ENCODE results near the gene GNAT1. TPM values are rescaled to one million over a fixed set of nuclear protein-coding genes. Genes with fewer than 3 reads are reported as not detected.

The GNAT1 gene
- total RNA-seq, 1 donor from 2014 or later = 4.7 TPM

GRCh38 chr3:50183755-50184154 is 7.7 kb upstream of the GNAT1 start:
- Histone ChIP-seq H3K9me3 (no peaks in the 10 kb centered on the region), H3K36me3 (peaks cover 0 to 54% of the 10 kb centered on the region in 2 donors), H3K27ac (no peak overlapping the region), H3K4me1 (no peaks in the 10 kb centered on the region), H3K27me3 (no peaks in the 10 kb centered on the region), H3K4me3 (no peak overlapping the region)
- no peak for TF ChIP-seq CTCF (IDR thresholded peaks at IDR 0.05)
- no peak for DNase-seq (ENCODE audit: low spot score in 2 of 2)
- intact Hi-C loops (cut with DNase I) = no loop called here

DNA sequence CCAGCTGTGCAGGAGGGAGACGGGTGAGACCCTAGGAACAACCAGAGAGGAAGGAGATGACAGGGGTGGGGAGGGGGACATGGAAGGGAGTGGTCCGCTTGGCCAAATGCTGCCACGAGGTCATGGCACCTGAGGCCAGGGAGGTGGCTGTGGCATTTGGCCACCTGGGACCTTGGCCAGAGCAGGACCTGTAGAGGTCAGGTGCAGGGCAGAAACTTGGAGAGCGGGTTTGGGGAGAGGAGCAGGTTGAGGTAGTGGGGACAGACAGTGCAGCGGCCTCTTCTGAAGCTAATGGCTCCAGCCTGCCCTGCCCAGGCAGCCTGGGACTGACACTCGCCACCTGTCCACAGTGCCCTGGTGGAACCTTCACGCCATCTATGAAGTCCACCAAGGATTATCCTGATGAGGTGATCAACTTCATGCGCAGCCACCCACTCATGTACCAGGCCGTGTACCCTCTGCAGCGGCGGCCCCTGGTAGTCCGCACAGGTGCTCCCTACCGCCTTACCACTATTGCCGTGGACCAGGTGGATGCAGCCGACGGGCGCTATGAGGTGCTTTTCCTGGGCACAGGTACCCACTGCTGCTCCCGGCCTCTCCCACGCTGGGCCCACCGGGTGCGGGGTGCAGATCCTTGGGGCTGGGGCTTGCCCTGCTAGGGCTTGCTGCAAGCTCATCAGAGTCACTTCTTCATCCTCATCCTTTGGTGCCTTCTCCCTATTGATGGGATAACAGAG is 7.0 kb upstream of the GNAT1 start:
- Histone ChIP-seq H3K36me3 (peaks cover 0 to 54% of the 10 kb centered on the region in 2 donors), H3K4me1 (no peaks in the 10 kb centered on the region), H3K4me3 (no peak overlapping the region), H3K27me3 (no peaks in the 10 kb centered on the region), H3K9me3 (no peaks in the 10 kb centered on the region), H3K27ac (no peak overlapping the region)
- intact Hi-C loops (cut with DNase I) = no loop called here
- no peak for DNase-seq (ENCODE audit: low spot score in 2 of 2)
- TF ChIP-seq CTCF (IDR thresholded peaks at IDR 0.05) = no peak

DNA sequence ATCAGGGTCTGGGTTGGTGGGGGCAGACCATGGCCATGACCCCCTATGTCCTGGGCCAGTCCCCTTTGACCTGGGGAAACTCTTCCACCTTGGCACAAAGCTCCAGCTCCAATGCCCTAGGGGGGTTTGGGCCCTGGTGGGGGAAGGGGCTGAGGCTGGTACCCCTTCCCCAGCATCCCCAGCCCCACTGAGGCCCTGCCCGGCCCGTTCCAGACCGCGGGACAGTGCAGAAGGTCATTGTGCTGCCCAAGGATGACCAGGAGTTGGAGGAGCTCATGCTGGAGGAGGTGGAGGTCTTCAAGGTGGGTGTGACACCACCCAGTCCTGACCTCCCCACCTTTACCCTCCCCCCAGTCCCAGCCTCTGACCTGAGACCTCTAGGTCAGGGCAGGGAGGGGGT is 6.2 kb upstream of the GNAT1 start:
- H3K27me3 ChIP-seq = no peaks in the 10 kb centered on the region

DNA sequence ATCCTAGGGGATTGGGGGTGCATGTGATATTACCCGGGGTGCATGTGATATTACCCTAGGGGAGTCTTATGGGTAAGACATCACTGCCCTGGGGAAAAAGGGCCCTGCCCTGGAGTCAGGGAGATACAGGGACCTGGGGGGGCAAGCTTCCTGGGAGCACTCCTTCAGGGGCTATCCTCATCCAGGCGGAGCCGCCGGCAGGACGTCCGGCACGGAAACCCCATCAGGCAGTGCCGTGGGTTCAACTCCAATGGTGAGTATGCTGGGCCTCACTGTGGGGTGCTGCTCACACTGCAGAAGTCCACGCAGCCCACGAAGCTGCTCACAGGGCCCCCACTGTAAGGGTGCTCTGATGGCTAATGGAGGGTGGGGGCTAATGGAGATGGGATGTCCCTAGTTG is 5.3 kb upstream of the GNAT1 start:
- TF ChIP-seq CTCF (IDR thresholded peaks at IDR 0.05) = no peak
- intact Hi-C loops (cut with DNase I) = no loop called here
- H3K9me3 ChIP-seq = no peaks in the 10 kb centered on the region
- no peaks in the 10 kb centered on the region for H3K27me3 ChIP-seq
- no peaks in the 10 kb centered on the region for H3K4me1 ChIP-seq
- peaks cover 0 to 54% of the 10 kb centered on the region in 2 donors for H3K36me3 ChIP-seq
- H3K4me3 ChIP-seq = no peak overlapping the region
- H3K27ac ChIP-seq = no peak overlapping the region
- no peak for DNase-seq (ENCODE audit: low spot score in 2 of 2)

More for the DNA sequence above, 6.2 kb upstream of the GNAT1 start:
- no peak for TF ChIP-seq CTCF (IDR thresholded peaks at IDR 0.05)
- H3K27ac ChIP-seq = no peak overlapping the region
- H3K36me3 ChIP-seq = peaks cover 0 to 54% of the 10 kb centered on the region in 2 donors
- H3K4me3 ChIP-seq = no peak overlapping the region
- intact Hi-C loops (cut with DNase I) = no loop called here
- H3K9me3 ChIP-seq = no peaks in the 10 kb centered on the region
- no peaks in the 10 kb centered on the region for H3K4me1 ChIP-seq
- DNase-seq (ENCODE audit: low spot score in 2 of 2) = no peak

DNA sequence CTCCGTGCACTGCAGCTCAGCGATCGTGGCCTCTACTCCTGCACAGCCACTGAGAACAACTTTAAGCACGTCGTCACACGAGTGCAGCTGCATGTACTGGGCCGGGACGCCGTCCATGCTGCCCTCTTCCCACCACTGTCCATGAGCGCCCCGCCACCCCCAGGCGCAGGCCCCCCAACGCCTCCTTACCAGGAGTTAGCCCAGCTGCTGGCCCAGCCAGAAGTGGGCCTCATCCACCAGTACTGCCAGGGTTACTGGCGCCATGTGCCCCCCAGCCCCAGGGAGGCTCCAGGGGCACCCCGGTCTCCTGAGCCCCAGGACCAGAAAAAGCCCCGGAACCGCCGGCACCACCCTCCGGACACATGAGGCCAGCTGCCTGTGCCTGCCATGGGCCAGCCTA is 3.7 kb upstream of the GNAT1 start:
- peaks cover 0 to 42% of the 10 kb centered on the region in 2 donors for H3K36me3 ChIP-seq
- DNase-seq (ENCODE audit: low spot score in 2 of 2) = no peak
- peaks cover 0 to under 1% of the 10 kb centered on the region in 2 donors for H3K4me1 ChIP-seq
- H3K27me3 ChIP-seq = no peaks in the 10 kb centered on the region
- no peak overlapping the region for H3K4me3 ChIP-seq
- intact Hi-C loops (cut with DNase I) = loop anchor here (2.0 kb wide), 1 partner anchor 33 kb away; the partner anchor contains the start of gene SEMA3F
- TF ChIP-seq CTCF (IDR thresholded peaks at IDR 0.05) = no peak
- no peaks in the 10 kb centered on the region for H3K9me3 ChIP-seq
- H3K27ac ChIP-seq = no peak overlapping the region

Data from ascending aorta (tissue), 2 donors.